DND-41 (cell line): ENCODE data around the gene ZNF844.
"Not testable (repeated sequence)": the region's sequence is repeated elsewhere in the genome, so short reads cannot be mapped to it uniquely, and the experiment has no call there.

Source experiments
- ATAC-seq: fragments of 200-7000 bp; cut with Tn5 transposase; 3 replicates; pipeline ENCODE4 v1.9.1; 2021; ENCODE audit warnings: low read depth; ENCODE audit not compliant: insufficient read depth
- DNase-seq: peaks from one replicate; pipeline ENCODE4 v3.0.0-alpha.2; 2020
- H2AFZ ChIP-seq: 2 replicates; pipeline ENCODE4 v1.6.0; 2012; ENCODE audit warnings: low read depth, low read length
- H3K27ac ChIP-seq: 2 replicates; pipeline ENCODE4 v1.5.1; 2012; ENCODE audit warnings: low read length, inconsistent platforms
- H3K27me3 ChIP-seq: fragments of 200-600 bp; sonication (generic); 2 replicates; pipeline ENCODE4 v1.6.0; 2012; ENCODE audit warnings: low read length, mild to moderate bottlenecking, inconsistent platforms; ENCODE audit not compliant: insufficient read depth, poor library complexity
- H3K36me3 ChIP-seq: 2 replicates; pipeline ENCODE4 v1.5.1; 2012; ENCODE audit warnings: low read length, inconsistent platforms; ENCODE audit not compliant: insufficient read depth
- H3K4me1 ChIP-seq: 2 replicates; pipeline ENCODE4 v1.5.1; 2012; ENCODE audit warnings: mild to moderate bottlenecking, low read length; ENCODE audit not compliant: insufficient read depth
- H3K4me2 ChIP-seq: 2 replicates; pipeline ENCODE4 v1.6.0; 2012; ENCODE audit warnings: mild to moderate bottlenecking, moderate library complexity, low read length, inconsistent platforms; ENCODE audit not compliant: insufficient read depth
- H3K4me3 ChIP-seq, 2 experiments: fragments of 200-600 bp in 1 of 2; shearing (Covaris generic) in 1 of 2; 2 replicates each; pipeline ENCODE4 v1.5.1; 2012 to 2016; ENCODE audit warnings: inconsistent platforms in 2 of 2, low read length in 2 of 2, mild to moderate bottlenecking in 2 of 2, low read depth in 1 of 2, moderate library complexity in 1 of 2
- H3K79me2 ChIP-seq: 2 replicates; pipeline ENCODE4 v1.6.0; 2012; ENCODE audit warnings: low read length, inconsistent platforms; ENCODE audit not compliant: insufficient read depth
- H3K9ac ChIP-seq: 2 replicates; pipeline ENCODE4 v1.6.0; 2012; ENCODE audit warnings: low read depth, mild to moderate bottlenecking, inconsistent platforms, low read length, moderate library complexity
- H3K9me3 ChIP-seq: 2 replicates; pipeline ENCODE4 v1.5.1; 2012; ENCODE audit warnings: low read length, moderate library complexity, mild to moderate bottlenecking, inconsistent platforms; ENCODE audit not compliant: insufficient read depth, severe bottlenecking
- H4K20me1 ChIP-seq: 2 replicates; pipeline ENCODE4 v1.6.0; 2012; ENCODE audit warnings: low read length; ENCODE audit not compliant: insufficient read depth
- EZH2 ChIP-seq: IDR thresholded peaks from 3 replicates; pipeline ENCODE4 v1.6.1; 2012; ENCODE audit warnings: borderline replicate concordance, low read depth, mild to moderate bottlenecking, moderate library complexity, low read length, inconsistent platforms; ENCODE audit not compliant: severe bottlenecking
- TF ChIP-seq, protein P1 (sequence below): IDR thresholded peaks from 2 replicates; pipeline ENCODE4 v1.5.1; 2012; ENCODE audit warnings: borderline replicate concordance, low read length, moderate library complexity, mild to moderate bottlenecking; ENCODE audit not compliant: poor library complexity, severe bottlenecking; ENCODE audit errors: extremely low read depth

Gene ZNF844

DNA sequence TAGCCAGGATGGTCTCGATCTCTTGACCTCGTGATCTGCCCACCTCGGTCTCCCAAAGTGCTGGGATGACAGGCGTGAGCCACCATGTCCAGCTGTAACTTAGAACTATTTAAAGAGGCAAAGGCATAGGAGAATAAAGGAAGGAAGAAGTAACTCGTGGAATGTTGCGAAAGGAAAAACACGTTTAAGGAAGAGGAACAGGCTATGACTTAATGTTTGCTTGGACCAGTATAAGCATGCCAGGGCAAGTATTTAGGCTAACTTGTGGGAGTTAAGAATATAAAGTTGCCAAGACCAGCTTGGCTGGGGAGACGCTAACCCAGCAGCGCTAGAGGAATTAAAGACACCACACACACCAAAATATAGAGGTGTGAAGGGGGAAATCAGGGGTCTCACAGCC is 33.5 kb downstream of the ZNF844 start:
- Histone ChIP-seq H3K27me3 (no peaks in the 10 kb centered on the region), H4K20me1 (no peaks in the 10 kb centered on the region; the same call in 1 of the 2 replicates), H3K36me3 (peaks cover 45% of the 10 kb centered on the region), H3K79me2 (peaks cover 86% of the 10 kb centered on the region), H3K9me3 (peaks cover 9% of the 10 kb centered on the region), H2AFZ (no peak overlapping the region), H3K4me3 (no peak overlapping the region), H3K4me2 (no peak overlapping the region), H3K27ac (no peak overlapping the region), H3K4me1 (peaks cover 29% of the 10 kb centered on the region), H3K9ac (no peak overlapping the region)
- TF ChIP-seq, protein P1, sequence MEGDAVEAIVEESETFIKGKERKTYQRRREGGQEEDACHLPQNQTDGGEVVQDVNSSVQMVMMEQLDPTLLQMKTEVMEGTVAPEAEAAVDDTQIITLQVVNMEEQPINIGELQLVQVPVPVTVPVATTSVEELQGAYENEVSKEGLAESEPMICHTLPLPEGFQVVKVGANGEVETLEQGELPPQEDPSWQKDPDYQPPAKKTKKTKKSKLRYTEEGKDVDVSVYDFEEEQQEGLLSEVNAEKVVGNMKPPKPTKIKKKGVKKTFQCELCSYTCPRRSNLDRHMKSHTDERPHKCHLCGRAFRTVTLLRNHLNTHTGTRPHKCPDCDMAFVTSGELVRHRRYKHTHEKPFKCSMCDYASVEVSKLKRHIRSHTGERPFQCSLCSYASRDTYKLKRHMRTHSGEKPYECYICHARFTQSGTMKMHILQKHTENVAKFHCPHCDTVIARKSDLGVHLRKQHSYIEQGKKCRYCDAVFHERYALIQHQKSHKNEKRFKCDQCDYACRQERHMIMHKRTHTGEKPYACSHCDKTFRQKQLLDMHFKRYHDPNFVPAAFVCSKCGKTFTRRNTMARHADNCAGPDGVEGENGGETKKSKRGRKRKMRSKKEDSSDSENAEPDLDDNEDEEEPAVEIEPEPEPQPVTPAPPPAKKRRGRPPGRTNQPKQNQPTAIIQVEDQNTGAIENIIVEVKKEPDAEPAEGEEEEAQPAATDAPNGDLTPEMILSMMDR = no peak
- TF ChIP-seq EZH2 = no peak
- ATAC-seq = no peak
- DNase-seq = no peak

DNA sequence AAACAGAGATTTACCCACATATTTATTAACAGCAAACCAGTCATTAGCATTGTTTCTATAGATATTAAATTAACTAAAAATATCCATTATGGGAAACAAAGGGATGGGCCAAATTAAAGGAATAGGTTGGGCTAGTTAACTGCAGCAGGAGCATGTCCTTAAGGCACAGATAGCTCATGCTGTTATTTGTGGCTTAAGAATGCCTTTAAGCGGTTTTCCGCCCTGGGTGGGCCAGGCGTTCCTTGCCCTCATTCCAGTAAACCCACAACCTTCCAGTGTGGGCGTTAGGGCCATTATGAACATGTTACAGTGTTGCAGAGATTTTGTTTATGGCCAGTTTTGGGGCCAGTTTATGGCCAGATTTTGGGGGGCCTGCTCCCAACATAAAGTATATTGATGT is 39.4 kb downstream of the ZNF844 start:
- H3K4me2 ChIP-seq, H3K9ac ChIP-seq, H4K20me1 ChIP-seq, H3K27ac ChIP-seq, H3K4me3 ChIP-seq, H3K9me3 ChIP-seq, DNase-seq, H3K27me3 ChIP-seq, ATAC-seq, H3K4me1 ChIP-seq, H2AFZ ChIP-seq: not testable (repeated sequence)
- H3K79me2 ChIP-seq = peaks cover 70% of the 10 kb centered on the region
- peaks cover 24% of the 10 kb centered on the region for H3K36me3 ChIP-seq

DNA sequence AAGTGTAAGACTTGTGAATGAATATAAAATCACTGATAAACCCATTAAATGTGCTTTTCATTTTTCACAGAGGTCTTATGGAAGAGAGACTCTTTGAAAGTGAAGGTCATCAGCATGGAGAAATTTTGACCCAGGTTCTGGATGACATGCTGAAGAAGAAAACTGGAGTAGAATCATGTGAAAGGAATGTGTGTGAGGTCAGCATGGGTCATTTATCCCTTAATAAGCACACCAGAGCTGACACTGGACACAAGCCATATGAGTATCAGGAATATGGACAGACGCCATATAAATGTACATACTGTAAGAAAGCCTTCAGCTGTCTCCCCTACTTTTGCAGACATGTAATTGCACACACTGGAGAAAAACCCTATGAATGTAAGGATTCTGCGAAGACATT is 46.6 kb downstream of the ZNF844 start:
- H3K9ac ChIP-seq = no peak overlapping the region
- no peaks in the 10 kb centered on the region for H3K9me3 ChIP-seq
- DNase-seq (no peak), ATAC-seq (no peak)
- H3K79me2 ChIP-seq = peaks cover 41% of the 10 kb centered on the region
- no peaks in the 10 kb centered on the region for H3K4me1 ChIP-seq
- H3K4me3 ChIP-seq = no peak overlapping the region
- peaks cover 74% of the 10 kb centered on the region for H3K36me3 ChIP-seq
- TF ChIP-seq EZH2 = no peak
- TF ChIP-seq, protein P1 = no peak
- H3K4me2 ChIP-seq = no peak overlapping the region
- H4K20me1 ChIP-seq = peaks cover 6% of the 10 kb centered on the region; the same call in 1 of the 2 replicates
- H2AFZ ChIP-seq = no peak overlapping the region
- H3K27ac ChIP-seq = no peak overlapping the region
- no peaks in the 10 kb centered on the region for H3K27me3 ChIP-seq

DNA sequence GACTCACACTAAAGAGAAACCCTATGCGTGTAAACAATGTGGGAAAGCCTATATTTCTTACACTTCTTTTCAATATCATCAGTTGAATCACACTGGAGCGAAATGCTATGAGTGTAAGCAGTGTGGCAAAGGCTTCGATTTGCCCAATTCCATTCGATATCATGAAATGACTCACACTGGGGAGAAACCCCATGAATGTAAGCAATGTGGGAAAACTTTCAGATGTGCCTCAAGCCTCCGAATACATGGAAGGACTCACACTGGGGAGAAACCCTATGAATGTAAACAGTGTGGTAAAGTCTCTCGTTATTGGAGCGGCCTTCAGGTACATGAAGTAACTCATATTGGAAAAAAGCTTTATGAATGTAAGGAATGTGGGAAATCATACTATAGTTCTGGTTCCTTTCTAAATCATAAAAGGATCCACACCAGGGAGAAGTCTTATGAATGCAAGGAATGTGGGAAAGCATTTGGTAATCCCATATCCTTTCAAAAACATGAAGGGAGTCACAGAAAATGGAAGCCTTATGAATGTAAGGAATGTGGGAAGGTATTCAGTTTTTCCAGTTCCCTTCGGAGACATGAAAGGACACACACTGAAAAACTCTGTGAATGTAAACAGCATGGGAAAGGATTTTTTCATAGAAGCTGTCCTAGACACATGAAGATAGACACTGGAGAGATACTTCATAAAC is 47.6 kb downstream of the ZNF844 start:
- H3K27me3 ChIP-seq = no peaks in the 10 kb centered on the region
- peaks cover 32% of the 10 kb centered on the region for H3K79me2 ChIP-seq
- H3K36me3 ChIP-seq = peaks cover 73% of the 10 kb centered on the region
- no peak overlapping the region for H3K4me3 ChIP-seq
- H3K4me1 ChIP-seq = no peaks in the 10 kb centered on the region
- H3K27ac ChIP-seq = no peak overlapping the region
- no peak overlapping the region for H2AFZ ChIP-seq
- TF ChIP-seq EZH2 = no peak
- TF ChIP-seq, protein P1 = no peak
- H4K20me1 ChIP-seq = peaks cover 6% of the 10 kb centered on the region; the same call in 1 of the 2 replicates
- ATAC-seq (no peak), DNase-seq (no peak)
- H3K9ac ChIP-seq = no peak overlapping the region
- H3K4me2 ChIP-seq = no peak overlapping the region
- H3K9me3 ChIP-seq = no peaks in the 10 kb centered on the region
